NCI-H446 (cell line): ENCODE data around the gene HDAC1.
A peak's percentile ranks its signal among the peaks of the same experiment; 100 is the strongest.
"Not testable (repeated sequence)": the region's sequence is repeated elsewhere in the genome, so short reads cannot be mapped to it uniquely, and the experiment has no call there.

Experiments used
- DNase-seq, 2 experiments: peaks; one replicate each; lab custom pipeline; 2025; lab: John Stamatoyannopoulos, UW

The HDAC1 gene

GRCh38 chr1:32349211-32349708 lies 57.4 kb downstream of the HDAC1 start:
- DNase-seq = no peak

GRCh38 chr1:32350785-32351398 lies 59.0 kb downstream of the HDAC1 start:
- DNase-seq = peak in 1 of 2 experiments; percentile 84

DNA sequence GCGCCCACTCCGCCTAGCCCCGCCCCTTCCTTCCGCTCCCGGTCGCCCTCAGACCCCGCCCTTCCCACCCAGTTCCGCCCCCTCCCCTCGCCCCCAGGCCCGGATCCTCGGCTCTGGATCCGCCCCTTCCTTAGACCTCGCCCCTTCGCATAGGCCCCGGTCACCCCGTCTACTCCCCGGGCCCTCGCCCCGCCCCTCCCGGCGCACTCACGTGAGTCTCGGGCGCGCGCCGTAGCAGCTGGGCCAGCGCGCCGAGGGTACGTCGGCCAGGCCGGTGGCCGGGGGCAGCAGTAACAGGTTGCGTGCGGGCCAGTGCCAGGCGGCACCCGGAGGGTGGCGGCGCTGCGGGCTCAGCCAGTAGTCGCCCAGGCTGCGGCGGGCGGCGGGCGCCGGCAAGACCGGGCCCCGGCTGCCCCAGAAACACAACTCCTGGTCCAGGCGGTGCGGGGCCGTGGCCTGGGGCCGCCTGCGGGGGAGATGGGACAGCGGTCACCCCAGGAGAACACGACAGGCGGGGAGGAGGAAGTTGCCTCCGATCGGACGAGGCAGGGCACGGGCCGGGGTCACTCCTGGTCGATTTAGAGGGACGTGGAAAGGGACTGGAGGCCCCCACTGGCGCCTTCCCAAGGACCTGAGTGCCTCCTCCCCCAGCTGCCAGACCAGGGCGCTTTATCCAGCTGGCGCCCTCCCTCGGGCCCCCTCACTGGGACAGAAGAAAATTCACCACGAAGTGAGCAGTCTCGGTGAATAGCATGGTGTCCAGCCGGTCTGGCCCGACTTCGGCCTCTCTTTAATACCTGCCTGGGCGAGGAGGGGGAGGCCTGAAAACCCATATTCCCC lies 59.7 kb downstream of the HDAC1 start:
- DNase-seq = peak; percentile 90 to 97

- no peak for DNase-seq
Observed at GRCh38 chr1:32352239-32352745, 60.4 kb downstream of the HDAC1 start.

- no peak for DNase-seq
Observed at GRCh38 chr1:32352831-32353383, 61.0 kb downstream of the HDAC1 start.

DNA sequence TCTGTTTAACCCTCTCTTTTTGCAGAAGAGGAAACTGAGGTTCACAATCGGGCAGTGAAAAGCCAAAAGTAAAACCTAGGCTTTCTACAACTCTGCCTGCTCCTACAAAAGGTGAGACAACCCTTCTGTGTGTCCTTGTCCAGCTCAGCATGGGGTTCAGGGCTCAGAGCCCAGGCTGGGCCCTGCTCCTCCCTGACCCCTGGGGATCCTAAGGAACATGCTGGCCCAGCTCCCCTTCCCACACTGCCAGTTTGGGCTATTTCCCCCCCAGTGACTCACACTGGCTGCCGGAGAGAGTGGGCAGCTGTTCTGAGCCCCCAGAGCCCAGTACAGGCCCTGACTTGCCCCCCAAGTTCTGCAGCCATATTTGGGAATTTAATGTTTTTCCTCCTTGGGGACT lies 61.5 kb downstream of the HDAC1 start:
- no peak for DNase-seq

- no peak for DNase-seq
Observed at GRCh38 chr1:32353886-32354570, 62.1 kb downstream of the HDAC1 start.

GRCh38 chr1:32355778-32356177 lies 63.9 kb downstream of the HDAC1 start:
- DNase-seq = not testable (repeated sequence)

DNA sequence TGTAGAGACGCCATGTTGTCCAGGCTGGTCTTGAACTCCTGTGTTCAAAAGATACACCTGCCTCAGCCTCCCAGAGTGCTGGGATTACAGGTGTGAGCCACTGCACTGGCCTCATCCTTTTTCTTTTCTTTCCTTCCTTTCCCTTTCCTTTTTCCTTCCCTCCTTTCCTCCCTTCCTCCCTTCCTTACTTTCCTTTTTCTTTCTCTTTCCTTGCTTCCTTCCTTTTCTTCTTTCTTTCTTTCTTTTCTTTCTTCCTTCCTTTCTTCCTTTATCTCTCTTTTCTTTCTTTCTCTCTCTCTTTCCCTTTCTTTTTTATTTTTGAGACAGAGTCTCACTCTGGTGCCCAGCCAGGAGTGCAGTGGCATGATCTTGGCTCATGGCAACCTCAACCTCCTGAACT lies 64.6 kb downstream of the HDAC1 start:
- no peak for DNase-seq

DNA sequence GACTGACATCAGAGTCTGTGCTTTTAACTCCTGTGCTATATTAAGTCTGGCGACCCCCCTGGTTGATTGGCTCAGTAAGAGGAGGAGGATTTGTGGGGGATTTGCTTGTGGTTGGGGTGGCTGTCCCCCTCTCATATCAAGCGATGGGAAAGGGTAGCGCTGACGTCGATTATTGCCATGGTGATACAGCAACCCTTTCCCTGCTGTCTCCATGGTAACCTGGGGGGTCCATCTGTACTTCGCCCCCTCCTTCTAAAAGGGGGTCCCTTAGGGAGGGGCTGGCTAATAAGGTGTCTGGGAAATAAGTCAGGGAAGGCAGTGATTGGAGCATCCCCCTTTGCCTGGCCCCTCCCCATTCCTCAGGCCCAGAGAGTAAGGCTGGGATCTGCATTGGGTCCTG lies 65.7 kb downstream of the HDAC1 start:
- no peak for DNase-seq

- DNase-seq = no peak
Observed at GRCh38 chr1:32358435-32358834, 66.6 kb downstream of the HDAC1 start.

GRCh38 chr1:32361308-32361673 lies 69.4 kb downstream of the HDAC1 start:
- no peak for DNase-seq

DNA sequence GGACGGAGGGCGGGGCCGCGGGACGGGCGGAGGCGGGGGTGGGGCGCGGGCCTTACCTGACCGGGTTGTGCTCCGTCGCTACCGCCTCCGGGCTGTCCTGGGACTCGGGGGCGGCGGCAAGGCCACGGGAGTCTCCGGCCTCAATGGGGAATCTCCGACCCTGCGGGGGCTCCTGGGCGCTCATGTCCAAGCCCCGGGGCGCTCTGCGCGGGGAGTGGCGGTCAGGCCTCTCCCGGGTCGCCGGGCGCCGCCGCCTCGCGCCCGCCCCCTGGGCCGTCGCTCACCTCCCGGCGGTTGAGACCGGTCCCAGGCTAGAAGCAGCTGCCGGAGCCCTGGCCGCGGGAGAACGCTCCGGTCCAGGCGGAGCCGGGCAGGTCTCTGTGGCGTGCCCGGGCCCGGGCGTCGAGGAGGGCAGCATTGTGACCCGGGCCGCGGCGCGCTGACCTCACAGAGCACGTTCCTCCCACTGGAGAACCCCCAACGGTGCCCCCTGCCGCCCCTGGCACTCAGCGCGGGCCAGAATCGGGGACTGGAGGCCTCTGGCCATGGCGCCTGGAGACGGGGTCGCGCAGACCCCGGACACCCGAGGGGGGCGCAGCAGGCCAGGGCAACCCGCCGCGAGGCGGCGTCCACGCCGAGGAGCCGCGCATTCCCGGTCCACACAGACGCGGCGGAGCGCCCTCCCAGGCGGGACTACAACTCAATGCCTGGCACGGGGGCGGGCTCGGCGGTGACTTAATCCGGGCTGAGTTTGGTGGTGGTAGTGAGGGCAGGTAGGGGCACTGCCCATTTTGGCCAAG lies 70.0 kb downstream of the HDAC1 start:
- no peak for DNase-seq

- no peak for DNase-seq
Observed at GRCh38 chr1:32362474-32363313, 70.8 kb downstream of the HDAC1 start, which contains the start of the genes FAM229A and TSSK3. FAM229A (minus strand) TSS chr1:32362485; CDS start chr1:32362091, 394 bp downstream. TSSK3 (plus strand) TSS chr1:32362539; CDS start chr1:32362702, 163 bp downstream.

GRCh38 chr1:32363713-32364112 lies 71.8 kb downstream of the HDAC1 start:
- DNase-seq = no peak

- DNase-seq = no peak
Observed at GRCh38 chr1:32364836-32365235, 73.0 kb downstream of the HDAC1 start.

DNA sequence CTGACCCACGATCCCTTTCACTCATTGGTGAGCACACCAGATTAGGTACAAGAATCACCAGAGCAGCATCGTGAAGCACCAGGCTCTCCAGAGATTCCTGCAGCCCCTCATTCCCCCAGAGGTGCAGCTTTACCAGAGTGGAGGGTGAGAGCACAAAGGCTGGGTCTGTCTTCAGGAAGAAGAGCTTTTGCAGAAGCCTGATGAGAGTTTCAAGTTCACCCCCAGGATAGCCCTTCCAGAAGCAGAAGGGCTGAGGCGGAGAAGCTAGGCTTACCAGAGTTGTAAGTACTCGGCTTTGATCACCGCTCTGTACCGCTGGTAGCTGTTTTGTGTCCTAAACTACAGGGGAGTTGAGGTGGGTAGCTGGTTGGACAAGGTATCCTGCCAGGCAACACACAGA lies 73.6 kb downstream of the HDAC1 start:
- no peak for DNase-seq

GRCh38 chr1:32367912-32368635 lies 76.2 kb downstream of the HDAC1 start:
- no peak for DNase-seq

- DNase-seq = no peak
Observed at GRCh38 chr1:32372149-32372756, 80.4 kb downstream of the HDAC1 start.
